Upper lobe of right lung (tissue), 1 donor: ENCODE measurements around the gene CLRN3. TPM values are rescaled to one million over a fixed set of nuclear protein-coding genes. Genes with fewer than 3 reads are reported as not detected.

Experiments used
- ATAC-seq: fragments of 200-7000 bp; cut with Tn5 transposase; one replicate; pipeline ENCODE4 v1.9.1; 2020; ENCODE audit warnings: mild to moderate bottlenecking, moderate library complexity
- DNase-seq: peaks from one replicate; pipeline ENCODE4 v3.0.0-alpha.2; 2020
- H3K27ac ChIP-seq: fragments of 200-600 bp; one replicate; pipeline ENCODE4 v1.8.0; 2022
- H3K27me3 ChIP-seq: fragments of 200-600 bp; one replicate; pipeline ENCODE4 v1.8.0; 2022; ENCODE audit warnings: mild to moderate bottlenecking
- H3K36me3 ChIP-seq: fragments of 200-600 bp; one replicate; pipeline ENCODE4 v1.8.0; 2022
- H3K4me1 ChIP-seq: fragments of 200-600 bp; one replicate; pipeline ENCODE4 v1.8.0; 2022
- H3K4me3 ChIP-seq: fragments of 200-600 bp; one replicate; pipeline ENCODE4 v1.8.0; 2022; ENCODE audit warnings: mild to moderate bottlenecking
- H3K9me3 ChIP-seq: fragments of 200-600 bp; one replicate; pipeline ENCODE4 v1.8.0; 2022
- intact Hi-C: fragments of 100-400 bp; cut with DNase I; formaldehyde crosslinking; loops from one replicate; pipeline ENCODE4 v1.11.0; 2022
- long read RNA-seq: library from polyadenylated mRNA; unstranded; transcript quantifications from one replicate; pipeline ENCODE4 v2.0.0, GENCODE V29; 2021
- total RNA-seq: library from RNA; stranded (reverse); fragmentation: NEBNext Ultra II Directional; extraction: Animal tissue kit (Norgen Biotek cat#: 25700); gene quantifications from one replicate; pipeline ENCODE4 v1.2.1, GENCODE V29; 2021
- TF ChIP-seq, protein P1 (sequence below): fragments of 200-600 bp; IDR thresholded peaks from one replicate; pipeline ENCODE4 v1.8.0; 2022; ENCODE audit warnings: antibody characterized with exemption
- donor health status: DM: no; HTN: yes; CAD: no; lungs with severe emphysema.

CLRN3 gene, protein sequence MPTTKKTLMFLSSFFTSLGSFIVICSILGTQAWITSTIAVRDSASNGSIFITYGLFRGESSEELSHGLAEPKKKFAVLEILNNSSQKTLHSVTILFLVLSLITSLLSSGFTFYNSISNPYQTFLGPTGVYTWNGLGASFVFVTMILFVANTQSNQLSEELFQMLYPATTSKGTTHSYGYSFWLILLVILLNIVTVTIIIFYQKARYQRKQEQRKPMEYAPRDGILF
- not detected for total RNA-seq
- long read RNA-seq, partial matches to known transcripts: 0 of 1 reads
- long read RNA-seq, other reads (novel, unspliced or antisense): 1 of 1 reads

DNA sequence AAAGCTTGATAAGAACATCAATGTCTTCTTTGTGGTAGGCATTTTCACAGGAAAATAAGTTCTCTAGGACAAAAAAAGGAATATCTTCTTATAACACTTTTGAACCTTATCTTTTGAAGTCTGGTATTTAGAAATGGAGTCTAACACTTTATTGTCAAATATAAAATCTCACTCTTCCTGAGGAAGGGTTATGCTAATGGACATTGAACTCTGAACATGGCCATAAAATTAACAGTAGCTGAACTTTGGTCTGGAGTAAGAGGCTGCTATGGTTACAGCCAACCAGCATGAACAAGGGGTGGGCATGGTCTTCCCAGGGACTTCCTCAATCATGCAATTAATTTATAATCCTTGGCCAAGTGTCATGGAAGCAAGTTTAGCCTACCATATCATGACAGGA lies at the start of gene CLRN3:
TSS of gene CLRN3 (minus strand) at position 199 of the 400 bp plus-strand sequence. CDS start at position 42, 157 bp downstream.
- TF ChIP-seq, protein P1, sequence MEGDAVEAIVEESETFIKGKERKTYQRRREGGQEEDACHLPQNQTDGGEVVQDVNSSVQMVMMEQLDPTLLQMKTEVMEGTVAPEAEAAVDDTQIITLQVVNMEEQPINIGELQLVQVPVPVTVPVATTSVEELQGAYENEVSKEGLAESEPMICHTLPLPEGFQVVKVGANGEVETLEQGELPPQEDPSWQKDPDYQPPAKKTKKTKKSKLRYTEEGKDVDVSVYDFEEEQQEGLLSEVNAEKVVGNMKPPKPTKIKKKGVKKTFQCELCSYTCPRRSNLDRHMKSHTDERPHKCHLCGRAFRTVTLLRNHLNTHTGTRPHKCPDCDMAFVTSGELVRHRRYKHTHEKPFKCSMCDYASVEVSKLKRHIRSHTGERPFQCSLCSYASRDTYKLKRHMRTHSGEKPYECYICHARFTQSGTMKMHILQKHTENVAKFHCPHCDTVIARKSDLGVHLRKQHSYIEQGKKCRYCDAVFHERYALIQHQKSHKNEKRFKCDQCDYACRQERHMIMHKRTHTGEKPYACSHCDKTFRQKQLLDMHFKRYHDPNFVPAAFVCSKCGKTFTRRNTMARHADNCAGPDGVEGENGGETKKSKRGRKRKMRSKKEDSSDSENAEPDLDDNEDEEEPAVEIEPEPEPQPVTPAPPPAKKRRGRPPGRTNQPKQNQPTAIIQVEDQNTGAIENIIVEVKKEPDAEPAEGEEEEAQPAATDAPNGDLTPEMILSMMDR: no peak
- H3K27ac ChIP-seq: no peak within 1 kb of the TSS
- no peaks in the 10 kb centered on the region for H3K27me3 ChIP-seq
- intact Hi-C loops: no loop called here
- no peaks in the 10 kb centered on the region for H3K9me3 ChIP-seq
- ATAC-seq: peak; percentile 32
- no peaks in the 10 kb centered on the region for H3K4me1 ChIP-seq
- no peak for DNase-seq
- no peaks in the 10 kb centered on the region for H3K36me3 ChIP-seq
- no peak within 1 kb of the TSS for H3K4me3 ChIP-seq

DNA sequence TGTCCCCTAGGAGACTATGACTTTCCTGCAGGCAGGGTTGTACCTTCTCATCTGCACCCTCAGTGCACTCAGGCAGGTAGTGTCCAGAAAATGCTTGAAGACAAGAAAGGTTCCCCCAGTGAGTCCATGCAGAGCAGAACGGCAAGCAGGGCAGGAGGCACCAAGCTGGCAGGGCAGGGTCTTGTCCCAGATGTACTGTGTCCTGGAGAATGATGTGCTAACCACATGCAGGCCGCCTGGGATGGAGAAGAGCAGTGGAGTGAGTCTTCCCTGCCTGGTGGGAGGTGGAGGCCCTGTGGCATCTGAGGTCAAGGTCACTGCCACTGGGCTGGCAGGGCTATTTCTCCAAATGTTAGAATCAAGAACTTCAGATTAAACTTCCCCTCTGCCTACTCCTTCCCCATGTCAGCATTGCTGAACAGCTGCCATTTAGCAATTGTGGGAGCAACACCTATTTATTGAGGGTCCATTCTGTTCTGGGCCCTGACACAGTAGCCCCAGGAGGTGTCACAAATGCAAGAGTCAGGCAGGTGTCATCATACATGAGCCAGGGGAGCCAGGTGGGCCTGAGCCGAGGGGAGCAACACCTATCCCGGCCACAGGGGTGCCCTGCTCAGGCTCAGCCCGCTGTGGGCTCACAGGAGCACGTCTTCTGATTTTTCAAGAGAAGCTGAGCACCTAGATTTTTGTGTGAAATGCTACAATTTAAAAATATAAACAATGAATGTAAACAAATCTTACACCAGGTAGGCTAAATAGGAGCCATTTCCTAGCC lies 48.3 kb upstream of the CLRN3 start:
- Histone ChIP-seq H3K9me3 (no peaks in the 10 kb centered on the region), H3K27me3 (no peaks in the 10 kb centered on the region), H3K4me3 (no peak overlapping the region), H3K4me1 (peaks cover 17% of the 10 kb centered on the region), H3K27ac (no peak overlapping the region), H3K36me3 (no peaks in the 10 kb centered on the region)
- ATAC-seq (peak; percentile 21), DNase-seq (no peak)
- intact Hi-C loops: no loop called here
- TF ChIP-seq, protein P1: no peak

DNA sequence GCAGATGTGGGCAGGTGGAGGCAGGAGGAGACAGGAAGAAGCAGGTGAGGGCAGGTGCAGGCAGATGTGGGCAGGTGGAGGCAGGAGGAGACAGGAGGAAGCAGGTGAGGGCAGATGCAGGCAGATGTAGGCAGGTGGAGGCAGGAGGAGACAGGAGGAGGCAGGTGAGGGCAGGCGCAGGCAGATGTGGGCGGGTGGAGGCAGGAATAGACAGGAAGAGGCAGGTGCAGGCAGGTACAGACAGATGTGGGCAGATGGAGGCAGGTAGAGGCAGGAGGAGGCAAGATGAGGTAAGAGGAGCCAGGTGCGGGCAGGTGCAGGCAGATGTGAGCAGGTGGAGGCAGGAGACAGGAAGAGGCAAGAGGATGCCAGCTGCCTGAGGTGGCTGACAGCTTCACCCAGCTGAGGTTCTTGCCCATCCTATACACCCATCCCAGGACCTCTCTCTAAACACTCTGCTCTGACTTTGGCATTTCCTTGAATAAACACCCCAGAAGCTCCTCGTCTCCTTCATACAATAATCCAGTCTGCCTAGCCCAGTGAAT lies 47.1 kb upstream of the CLRN3 start:
- Histone ChIP-seq H3K4me1 (peaks cover 8% of the 10 kb centered on the region), H3K27me3 (no peaks in the 10 kb centered on the region), H3K36me3 (no peaks in the 10 kb centered on the region), H3K9me3 (no peaks in the 10 kb centered on the region), H3K4me3 (no peak overlapping the region), H3K27ac (no peak overlapping the region)
- intact Hi-C loops: no loop called here
- DNase-seq (no peak), ATAC-seq (no peak)
- TF ChIP-seq, protein P1: no peak

GRCh38 chr10:127937915-127938463 lies 45.2 kb upstream of the CLRN3 start:
- no peaks in the 10 kb centered on the region for H3K36me3 ChIP-seq
- DNase-seq: no peak

DNA sequence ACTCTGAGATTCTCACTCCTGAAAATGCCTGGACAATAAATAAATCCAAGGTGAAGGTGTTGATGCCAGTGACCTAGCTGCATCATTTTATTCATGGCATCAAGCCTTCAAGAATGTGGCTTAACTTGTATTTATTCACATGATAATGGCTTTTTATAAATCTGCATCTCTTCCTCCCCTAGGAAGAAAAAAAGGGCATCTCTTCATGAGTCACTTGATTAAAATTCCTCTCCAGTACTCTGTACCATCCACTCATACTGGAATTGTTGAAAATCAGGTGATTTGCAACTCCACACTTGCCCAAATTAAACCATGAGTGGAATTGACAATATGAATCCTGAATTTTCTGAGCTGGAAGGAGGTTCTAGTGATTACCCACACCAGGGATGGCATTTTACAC lies 44.3 kb upstream of the CLRN3 start:
- Histone ChIP-seq H3K4me1 (peaks cover 3% of the 10 kb centered on the region), H3K27ac (no peak overlapping the region), H3K4me3 (no peak overlapping the region), H3K27me3 (no peaks in the 10 kb centered on the region), H3K9me3 (no peaks in the 10 kb centered on the region), H3K36me3 (no peaks in the 10 kb centered on the region)
- TF ChIP-seq, protein P1: no peak
- no peak for DNase-seq
- intact Hi-C loops: no loop called here
- no peak for ATAC-seq

More at GRCh38 chr10:127937915-127938463, 45.2 kb upstream of the CLRN3 start:
- no peaks in the 10 kb centered on the region for H3K27me3 ChIP-seq
- intact Hi-C loops: no loop called here
- H3K4me1 ChIP-seq: peaks cover 8% of the 10 kb centered on the region
- no peak overlapping the region for H3K27ac ChIP-seq
- TF ChIP-seq, protein P1: no peak
- no peaks in the 10 kb centered on the region for H3K9me3 ChIP-seq
- no peak overlapping the region for H3K4me3 ChIP-seq
- ATAC-seq: no peak
